Occipital lobe (tissue), 2 donors: ENCODE results near the gene MTERF2. TPM values are rescaled to one million over a fixed set of nuclear protein-coding genes. Genes with fewer than 3 reads are reported as not detected.

Experiments used
- DNase-seq: peaks from one replicate; lab custom pipeline; 2025; lab: John Stamatoyannopoulos, UW
- total RNA-seq: library from RNA; depleted of rRNA; stranded (reverse); fragments of >200 nt; gene quantifications from one replicate; pipeline ENCODE4 v1.2.3, GENCODE V29; 2014

The MTERF2 gene
- total RNA-seq, 1 donor from 2014 or later: 15.8 TPM

DNA sequence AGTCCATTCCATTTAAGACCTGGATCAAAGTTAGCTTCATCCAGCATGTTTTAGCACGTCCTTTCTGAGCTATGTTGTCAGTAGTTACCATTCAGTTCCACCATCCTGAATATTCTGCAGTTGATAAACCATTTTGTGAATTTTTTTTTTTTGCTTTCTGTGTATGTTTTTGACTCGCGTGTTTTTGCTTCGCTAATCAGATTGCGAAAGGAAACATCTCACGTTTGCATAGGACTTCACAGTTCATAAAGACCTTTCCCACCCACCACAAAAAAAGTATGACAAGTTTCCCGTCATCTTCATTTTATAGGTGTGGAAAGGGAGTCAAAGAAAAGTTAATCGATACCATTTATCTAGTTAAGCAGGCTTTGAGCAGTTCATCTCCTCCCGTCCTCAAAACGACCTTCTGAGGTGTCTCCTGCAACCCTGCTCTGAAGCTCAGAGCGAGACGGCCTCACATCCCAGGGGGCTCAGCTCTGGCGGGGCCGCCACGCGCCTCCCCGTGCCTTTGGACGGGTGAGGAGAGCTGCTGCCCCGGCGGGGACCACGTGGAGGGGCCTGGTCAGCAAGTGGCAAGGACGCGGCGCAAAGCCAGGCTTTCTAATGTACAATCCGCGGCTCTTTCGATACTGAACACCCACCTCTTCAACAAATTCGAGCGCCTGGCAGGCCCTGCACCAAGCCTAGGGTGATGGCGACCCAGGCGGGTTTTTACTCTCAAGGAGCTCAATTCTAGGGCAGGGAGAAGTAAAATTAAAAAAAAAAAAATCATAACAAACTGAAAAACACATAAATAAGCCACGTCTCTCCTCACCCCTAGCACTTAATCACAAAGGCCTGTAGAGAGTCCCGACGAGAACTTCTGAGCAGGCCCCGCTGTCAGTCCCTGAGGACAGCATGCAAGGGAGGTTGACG, 32.2 kb downstream of the MTERF2 start:
- DNase-seq: no peak

DNA sequence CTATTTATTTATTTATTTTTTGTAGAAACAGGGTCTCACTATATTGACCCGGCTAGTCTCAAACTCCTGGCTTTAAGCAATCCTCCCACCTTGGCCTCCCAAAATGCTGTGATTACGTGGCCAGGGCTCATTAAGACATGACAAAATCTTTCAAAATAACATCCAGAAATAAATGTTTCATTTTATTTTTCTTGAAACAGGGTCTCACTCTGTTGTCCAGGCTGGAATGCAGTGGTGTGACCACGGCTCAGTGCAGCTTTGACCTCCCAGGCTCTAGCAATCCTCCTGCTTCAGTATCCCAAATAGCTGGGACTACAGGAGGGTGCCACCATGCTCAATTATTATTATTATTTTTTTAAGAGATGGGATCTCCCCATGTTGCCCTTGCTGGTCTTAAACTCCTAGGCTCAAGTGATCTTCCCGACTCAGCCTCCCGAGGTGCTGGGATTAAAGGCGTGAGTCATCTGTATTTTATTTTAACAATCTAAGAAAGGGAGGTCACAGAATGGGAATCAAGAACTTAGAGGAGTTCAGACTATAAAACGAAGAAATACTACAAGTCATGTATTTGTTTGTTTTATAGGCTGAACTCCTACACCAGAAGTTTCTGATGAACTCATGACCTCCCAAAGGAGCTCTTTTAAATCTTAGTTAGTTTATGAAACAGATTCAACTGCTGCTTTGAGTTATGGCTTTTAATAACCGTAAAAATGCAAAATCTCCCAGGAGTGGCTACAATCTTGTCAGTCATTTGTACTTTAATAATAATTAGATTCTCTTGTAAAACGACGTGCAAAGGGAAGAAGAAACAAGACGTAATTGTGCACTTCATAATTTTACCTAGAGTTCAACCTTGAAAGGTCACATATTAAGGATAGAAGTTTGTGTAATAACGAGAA, 33.3 kb downstream of the MTERF2 start:
- DNase-seq: no peak

DNA sequence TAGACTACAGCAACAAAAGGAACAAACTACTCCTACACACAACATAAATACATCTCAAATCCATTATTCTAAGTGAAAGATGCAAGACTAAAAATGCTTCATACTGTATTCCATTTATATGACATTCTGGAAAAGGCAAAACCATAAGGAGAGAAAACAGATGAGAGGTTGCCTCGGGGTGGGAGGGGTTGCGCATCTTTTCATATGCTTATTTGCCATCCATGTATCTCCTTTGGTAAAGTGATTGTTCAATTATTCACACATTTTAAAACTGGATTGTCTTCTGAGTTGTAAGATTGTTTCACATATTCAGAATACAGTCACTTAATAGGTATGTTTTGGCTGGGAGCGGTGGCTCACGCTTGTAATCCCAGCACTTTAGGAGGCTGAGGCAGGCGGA, 36.4 kb downstream of the MTERF2 start:
- DNase-seq: no peak

DNA sequence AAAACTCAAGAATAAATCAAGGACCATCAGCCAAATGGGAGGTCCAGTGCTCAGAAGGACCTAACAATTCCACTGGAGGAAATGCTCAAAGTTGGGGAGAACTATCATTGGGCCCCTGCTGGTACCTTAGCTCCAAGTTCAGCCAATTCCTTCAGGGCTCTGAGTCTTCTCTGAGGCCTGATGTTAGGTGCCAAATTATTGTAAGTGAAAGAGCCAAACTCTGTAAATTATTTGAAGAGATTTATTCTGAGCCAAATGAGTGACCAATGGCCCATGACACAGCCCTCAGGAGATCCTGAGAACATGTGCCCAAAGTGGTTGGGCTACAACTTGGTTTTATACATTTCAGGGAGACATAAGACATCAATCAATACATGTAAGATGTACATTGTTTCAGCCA, 39.5 kb downstream of the MTERF2 start:
- no peak for DNase-seq

DNA sequence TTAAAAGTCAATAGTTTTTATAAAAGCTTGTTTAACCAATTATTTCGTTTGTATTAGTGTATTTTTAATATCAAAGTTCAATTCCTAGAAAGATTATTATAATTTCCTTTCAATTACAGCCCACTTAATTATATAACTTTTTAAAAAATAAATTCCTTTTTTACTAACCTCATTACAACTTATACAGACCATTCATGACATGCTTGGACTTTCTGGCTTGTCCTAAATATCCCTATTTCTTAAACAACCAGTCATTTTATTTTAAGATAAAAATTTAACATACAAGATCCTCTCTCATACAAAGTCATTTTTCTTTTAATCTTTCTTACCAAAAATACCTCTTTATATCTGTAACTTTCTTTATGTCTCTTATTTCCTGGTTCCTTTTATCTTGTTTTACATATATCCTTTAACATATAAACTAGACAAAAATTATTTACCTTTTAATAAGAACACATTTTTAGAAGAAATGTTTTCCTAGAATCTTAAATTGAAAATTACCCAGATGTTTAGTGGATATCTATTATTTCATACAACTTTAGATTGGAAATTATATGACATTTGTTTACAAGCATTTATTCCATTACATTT, 41.6 kb downstream of the MTERF2 start:
- DNase-seq: no peak

DNA sequence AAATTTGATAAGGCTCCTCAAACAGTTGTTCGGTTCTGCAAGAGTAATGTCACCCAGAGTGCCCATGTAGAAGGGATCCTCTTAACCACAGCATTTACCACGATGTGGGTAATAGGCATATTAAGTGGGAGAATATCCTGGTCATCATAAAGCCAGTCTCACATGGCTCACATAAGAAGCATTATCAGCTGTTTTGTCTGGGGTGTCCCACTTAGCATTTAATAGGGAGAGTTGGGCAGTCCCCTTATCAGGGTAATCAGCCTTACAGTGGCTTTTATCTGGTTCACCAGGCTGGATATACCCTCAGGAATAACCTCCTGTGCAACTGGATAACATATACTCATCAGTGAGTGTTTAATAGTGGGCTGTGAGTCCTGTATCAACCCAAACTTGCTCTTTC, 44.2 kb downstream of the MTERF2 start:
- no peak for DNase-seq

DNA sequence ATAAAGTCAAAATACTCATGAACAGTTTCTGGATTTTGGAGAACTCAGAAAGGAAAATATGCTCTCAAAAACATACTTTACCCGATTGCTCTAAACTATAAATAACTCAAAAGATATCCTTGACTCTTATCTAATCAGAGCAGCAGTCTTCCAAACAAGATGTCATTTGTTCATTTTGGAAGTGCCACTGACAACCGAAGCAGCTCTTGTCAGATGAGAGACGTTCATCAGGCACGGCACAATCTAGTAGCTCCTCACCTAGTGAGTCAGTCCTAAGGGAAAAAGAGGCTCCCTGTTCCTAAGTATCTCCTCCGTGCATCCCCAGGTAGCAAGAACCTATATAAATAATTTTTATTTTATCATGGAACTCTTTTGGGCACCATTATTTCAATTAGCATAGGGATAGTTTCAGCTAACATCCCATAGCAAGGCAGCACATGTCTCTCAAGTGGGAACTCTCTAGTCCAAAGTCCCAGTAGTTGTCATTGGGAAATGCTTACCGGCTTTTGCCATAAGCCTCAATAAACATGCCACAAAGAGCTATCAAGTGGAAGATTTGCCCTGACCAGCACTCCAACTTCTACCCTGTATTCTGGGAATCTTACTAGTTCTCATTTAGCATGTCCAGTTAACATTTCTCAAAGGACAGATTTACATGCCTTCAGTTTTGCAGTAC, 45.3 kb downstream of the MTERF2 start:
- no peak for DNase-seq

DNA sequence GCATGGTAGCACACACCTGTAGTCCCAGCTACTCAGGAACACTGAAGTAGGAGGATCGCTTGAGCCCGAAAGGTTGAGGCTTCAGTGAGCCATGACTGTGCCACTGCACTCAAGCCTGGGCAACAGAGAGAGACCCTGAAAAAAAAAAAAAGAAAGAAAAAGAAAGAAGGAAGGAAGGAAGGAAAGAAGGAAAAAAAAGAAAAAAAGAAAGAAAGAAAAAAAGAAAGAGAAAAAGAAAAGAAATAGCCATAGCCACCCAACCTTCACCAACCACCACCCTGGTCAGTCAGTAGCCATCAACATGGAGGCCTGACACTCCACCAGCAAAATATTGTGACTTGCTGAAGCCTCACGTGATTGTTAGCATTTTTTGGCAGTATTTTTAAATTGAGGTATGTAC, 52.7 kb downstream of the MTERF2 start:
- DNase-seq: no peak

Other genes with a start within 250 kb of the MTERF2 start
- gene RIC8B, start 212.5 kb downstream of the MTERF2 start, total RNA-seq: 36.7 TPM
- gene TMEM263, start 31.2 kb downstream of the MTERF2 start, total RNA-seq: 44.6 TPM
- 39.3 TPM for gene CRY1, start 106.4 kb upstream of the MTERF2 start, total RNA-seq